SH-SY5Y (cell line): ENCODE measurements around the gene MEPE.

ENCODE experiments used
- GATA2 ChIP-seq: IDR thresholded peaks from 2 replicates; pipeline ENCODE4 v1.6.1; 2011; ENCODE audit warnings: mild to moderate bottlenecking, low read depth, low read length
- GATA3 ChIP-seq: IDR thresholded peaks from 2 replicates; pipeline ENCODE4 v1.6.1; 2011; ENCODE audit warnings: low read depth, mild to moderate bottlenecking, low read length, moderate library complexity

GRCh38 chr4:87849612-87850011 lies 16.8 kb downstream of the MEPE start:
- TF ChIP-seq GATA2, result no peak
- TF ChIP-seq GATA3, result no peak
